ENCODE results near the gene SLIT3.
"Not testable (repeated sequence)": the region's sequence is repeated elsewhere in the genome, so short reads cannot be mapped to it uniquely, and the experiment has no call there.

Gene SLIT3

DNA sequence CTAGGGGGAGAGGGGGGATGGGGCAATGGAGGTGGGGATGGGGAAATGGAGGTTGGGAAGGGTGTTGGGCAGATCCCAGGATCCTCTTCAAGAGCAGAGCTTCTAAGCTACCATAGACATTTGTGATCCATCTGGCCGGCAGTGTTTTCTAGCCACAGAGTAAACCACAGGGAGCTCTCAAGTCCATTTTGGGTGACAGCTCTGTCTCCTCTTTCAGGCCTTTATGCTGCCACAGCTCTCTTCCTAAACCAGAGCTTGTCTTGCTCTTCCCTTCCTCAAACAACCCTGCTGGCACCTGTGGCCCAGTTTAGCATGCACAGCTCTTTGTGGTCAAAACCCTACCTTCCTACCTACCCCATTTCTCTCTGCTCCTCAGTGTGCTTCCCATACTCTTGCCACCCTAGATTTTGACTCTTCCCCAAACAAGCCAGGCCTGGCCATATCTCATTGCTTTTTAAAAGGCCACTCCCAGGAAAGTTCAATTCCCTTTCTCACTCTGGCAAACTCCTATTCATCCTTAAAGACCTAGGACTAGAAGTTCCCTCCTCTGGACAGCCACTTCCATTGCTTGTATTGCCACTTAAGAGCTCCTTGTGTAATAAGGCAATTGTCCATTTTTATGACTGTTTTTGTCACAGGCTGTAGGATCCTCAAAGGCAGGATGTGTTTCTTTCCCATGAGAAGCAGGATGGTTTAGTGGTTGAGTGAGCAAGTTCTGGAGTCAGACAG lies 637.5 kb downstream of the SLIT3 start:
- DNase-seq (ENCODE audit: low read depth in 4 of 4, low spot score in 1 of 4), result no peak

GRCh38 chr5:168661593-168662485 lies 639.1 kb downstream of the SLIT3 start:
- no peak for DNase-seq (ENCODE audit: low read depth in 4 of 4, low spot score in 1 of 4)

DNA sequence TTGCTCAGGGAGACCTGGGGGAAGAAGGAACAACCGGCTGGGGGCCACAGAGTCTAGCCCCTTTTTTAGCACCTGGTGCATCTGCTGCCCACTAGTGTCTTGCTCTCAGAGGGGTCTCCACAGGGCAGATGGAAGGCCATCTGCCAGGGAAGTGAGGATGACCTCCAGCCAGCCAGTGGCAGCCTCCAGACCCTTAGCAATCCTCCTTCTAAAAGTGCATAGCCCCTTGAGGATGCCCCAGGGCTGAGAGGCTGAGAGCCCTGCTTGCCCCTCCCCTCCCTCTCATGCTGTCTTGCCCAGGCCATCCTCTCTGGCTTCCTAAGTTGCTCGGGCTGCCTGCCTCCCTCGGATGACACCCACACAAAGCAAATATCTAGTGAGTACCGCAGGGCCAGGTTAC lies 640.2 kb downstream of the SLIT3 start:
- DNase-seq (ENCODE audit: low read depth in 4 of 4, low spot score in 1 of 4), result no peak

DNA sequence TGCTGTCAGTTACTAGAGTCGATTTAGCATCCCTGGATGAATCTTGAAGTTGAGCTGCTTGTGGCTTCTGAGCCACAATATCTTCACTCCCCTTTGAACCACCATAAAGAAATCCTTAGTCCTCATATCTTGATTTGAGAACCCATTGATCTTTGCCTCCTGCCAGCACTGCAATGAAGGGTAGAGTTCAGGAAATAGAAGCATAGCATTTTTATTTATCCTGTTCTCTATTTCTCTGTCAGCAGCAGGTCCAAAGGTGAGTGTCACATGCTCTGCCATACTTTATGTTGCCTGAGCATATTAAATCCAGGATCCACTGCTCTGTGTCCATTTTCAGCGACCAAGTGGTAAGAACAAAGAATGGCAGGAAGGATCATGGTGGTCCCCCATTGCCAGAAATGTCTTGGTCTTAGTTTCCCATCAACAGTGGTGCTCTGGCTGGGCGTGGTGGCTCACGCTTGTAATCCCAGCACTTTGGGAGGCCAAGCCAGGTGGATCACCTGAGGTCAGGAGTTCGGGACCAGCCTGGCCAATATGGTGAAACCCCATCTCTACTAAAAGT lies 641.6 kb downstream of the SLIT3 start:
- no peak for DNase-seq (ENCODE audit: low read depth in 4 of 4, low spot score in 1 of 4)

- DNase-seq (ENCODE audit: low read depth in 4 of 4, low spot score in 1 of 4), result no peak
Observed at GRCh38 chr5:168658394-168658793, 642.5 kb downstream of the SLIT3 start.

DNA sequence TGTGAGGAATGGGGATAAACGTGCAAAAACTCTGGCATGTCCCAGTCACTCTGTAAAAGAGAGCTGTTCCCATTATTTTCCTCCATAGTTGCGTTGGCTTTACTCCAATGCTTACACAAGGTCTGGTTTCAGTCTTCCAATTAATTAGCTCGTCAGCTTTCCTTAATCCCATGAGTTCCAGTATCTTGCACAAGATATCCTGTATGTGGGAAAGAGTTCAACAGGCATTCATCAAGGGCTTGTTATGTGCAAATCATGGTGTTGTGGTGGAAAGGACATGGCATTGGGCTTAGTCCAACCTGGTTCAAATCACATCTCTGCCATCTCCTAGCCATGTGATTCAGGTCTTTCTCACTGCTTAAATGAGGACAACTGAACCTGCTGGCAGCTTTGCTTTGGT lies 644.3 kb downstream of the SLIT3 start:
- DNase-seq (ENCODE audit: low read depth in 4 of 4, low spot score in 1 of 4), result no peak

DNA sequence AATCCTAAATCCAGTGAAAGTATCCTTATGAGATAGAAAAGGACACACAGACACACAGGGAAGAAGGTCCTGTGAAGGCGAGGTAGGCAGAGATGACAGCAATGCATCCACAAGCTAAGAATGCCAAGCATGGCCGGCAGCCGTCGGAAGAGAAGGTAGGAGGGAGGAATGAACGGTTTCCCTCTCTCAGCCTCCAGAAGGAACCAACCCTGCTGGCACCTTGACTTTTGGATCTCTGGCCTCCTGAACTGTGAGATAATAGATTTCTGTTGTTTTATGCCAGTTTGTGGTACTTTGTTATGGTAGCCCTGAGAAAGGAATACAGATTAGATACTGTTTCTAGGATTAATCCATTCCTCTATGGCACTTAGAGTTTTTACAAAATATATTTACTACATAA lies 645.6 kb downstream of the SLIT3 start:
- DNase-seq (ENCODE audit: low read depth in 4 of 4, low spot score in 1 of 4), result no peak

DNA sequence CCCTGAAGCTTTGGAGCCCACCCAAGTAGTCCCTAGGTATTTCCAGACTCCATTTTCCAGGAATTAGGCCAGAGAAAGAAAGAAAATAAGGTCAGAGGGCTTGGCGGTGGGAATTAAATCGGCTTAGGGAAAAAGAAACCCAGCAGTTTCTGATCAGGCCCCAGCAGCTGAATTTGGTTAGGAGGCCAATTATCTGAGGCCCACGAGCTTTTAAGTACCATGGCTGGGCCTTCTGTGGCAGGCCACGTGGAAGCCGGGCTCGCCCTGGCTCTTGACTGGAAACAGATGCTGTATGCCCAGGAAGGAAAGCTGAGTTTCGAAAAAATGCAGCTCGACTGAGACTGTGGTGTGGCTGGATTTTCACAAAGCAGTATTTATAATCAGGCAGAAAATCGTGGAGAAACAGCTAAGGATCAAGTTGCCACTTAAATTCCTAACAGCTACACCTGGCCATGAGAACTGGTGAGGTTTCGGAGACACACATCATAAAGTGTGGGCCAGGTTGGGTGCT lies 646.7 kb downstream of the SLIT3 start:
- DNase-seq (ENCODE audit: low read depth in 4 of 4, low spot score in 1 of 4), result no peak

DNA sequence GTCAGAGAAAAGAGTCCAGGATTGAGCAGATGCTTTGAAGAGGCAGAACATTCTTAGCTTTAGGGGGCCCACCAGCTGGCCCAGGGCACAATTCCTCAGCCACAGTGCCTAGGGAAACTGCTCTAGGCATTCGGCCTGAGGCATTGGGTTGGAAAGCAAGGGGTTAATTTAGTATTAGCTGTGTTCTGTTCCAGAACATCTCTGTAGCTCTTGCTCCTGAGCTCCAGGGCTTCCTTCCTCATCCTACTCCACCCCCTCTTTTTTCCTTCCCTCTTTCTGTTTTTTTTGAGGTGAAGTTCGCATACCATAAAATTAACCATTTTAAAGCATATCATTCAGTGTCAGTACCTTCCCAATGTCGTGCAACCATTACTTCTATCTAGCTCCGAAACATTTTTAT lies 647.3 kb downstream of the SLIT3 start:
- DNase-seq (ENCODE audit: low read depth in 4 of 4, low spot score in 1 of 4), result no peak

DNA sequence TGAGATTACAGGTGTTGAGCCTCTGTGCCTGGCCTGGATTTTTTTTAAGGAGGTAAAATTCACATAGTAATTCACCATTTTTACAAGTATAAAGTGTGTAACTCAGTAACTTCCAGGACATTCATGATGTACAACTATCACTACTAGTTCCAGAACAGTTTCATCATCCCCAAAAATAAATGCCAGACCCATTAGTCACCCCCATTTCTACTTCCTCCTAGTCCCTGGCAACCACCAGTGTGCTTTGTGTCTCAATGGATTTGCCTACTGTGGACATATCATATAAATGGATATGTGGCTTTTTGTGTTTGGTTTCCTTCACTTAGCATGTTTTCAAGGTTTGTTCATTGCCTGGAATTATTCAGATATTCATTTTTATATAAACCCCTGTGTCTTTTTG lies 649.3 kb downstream of the SLIT3 start:
- no peak for DNase-seq (ENCODE audit: low read depth in 4 of 4, low spot score in 1 of 4)

GRCh38 chr5:168649306-168649705 lies 651.6 kb downstream of the SLIT3 start:
- DNase-seq (ENCODE audit: low read depth in 4 of 4, low spot score in 1 of 4), result no peak

DNA sequence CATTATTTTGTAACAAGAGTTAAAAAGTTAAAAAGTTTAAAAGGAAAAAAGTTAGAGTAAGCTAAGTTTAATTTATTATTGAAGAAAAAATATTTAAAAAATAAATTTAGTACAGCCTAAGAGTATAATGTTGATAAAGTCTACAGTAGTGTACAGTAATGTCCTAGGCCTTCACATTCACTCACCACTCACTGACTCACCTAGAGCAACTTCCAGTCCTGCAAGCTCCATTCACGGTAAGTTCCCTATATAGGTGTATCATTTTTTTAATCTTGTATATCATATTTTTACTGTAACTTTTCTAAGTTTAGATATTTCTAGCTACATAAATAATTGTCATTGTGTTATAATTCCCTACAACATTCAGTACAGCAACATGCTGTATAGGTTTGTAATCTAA lies 652.4 kb downstream of the SLIT3 start:
- no peak for DNase-seq (ENCODE audit: low read depth in 4 of 4, low spot score in 1 of 4)

DNA sequence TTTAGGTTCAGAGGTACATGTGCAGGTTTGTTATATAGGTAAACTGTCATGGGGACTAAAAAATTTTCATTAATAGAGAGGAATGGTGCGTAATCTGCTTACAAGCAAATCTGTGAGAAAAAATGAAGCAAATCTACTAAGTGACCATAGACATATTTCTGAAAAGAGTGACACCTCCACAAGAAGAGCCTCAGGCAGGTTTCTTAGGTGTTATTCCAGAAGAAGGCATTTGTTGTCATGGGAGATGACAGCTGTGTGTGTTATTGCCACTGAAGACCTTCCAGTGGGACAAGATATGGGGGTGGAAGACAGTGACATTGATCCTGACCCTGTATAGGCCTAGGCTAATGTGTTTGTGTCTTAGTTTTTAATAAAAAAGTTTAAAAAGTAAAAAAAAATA lies 652.9 kb downstream of the SLIT3 start:
- DNase-seq (ENCODE audit: low read depth in 4 of 4, low spot score in 1 of 4), result no peak

GRCh38 chr5:168647083-168647482 lies 653.9 kb downstream of the SLIT3 start:
- no peak for DNase-seq (ENCODE audit: low read depth in 4 of 4, low spot score in 1 of 4)

GRCh38 chr5:168646335-168646734 lies 654.6 kb downstream of the SLIT3 start:
- no peak for DNase-seq (ENCODE audit: low read depth in 4 of 4, low spot score in 1 of 4)

DNA sequence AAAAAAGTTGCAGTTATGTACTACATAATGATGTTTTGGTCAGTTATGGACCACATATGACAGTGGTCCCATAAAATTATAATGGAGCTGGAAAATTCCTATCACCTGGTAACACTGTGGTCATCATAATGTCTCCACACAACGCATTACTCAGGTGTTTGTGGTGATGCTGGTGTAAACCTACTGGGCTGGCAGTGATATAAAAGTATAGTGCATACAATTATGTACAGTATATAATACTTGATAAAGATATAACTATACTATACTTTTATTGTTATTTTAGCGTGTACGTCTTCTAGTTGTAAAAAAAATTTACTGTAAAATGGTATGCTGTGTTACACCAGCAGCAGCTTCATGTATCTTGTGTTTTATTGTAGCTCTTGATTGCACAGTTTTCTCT lies 655.7 kb downstream of the SLIT3 start:
- DNase-seq (ENCODE audit: low read depth in 4 of 4, low spot score in 1 of 4), result no peak

- DNase-seq (ENCODE audit: low read depth in 4 of 4, low spot score in 1 of 4), result no peak
Observed at GRCh38 chr5:168642019-168642418, 658.9 kb downstream of the SLIT3 start.

- DNase-seq (ENCODE audit: low read depth in 4 of 4, low spot score in 1 of 4), result not testable (repeated sequence)
Observed at GRCh38 chr5:168638846-168639245, 662.1 kb downstream of the SLIT3 start.

- no peak for DNase-seq (ENCODE audit: low read depth in 4 of 4, low spot score in 1 of 4)
Observed at GRCh38 chr5:168637793-168638192, 663.1 kb downstream of the SLIT3 start.

- DNase-seq (ENCODE audit: low read depth in 4 of 4, low spot score in 1 of 4), result no peak
Observed at GRCh38 chr5:168637281-168637680, 663.7 kb downstream of the SLIT3 start.

- not testable (repeated sequence) for DNase-seq (ENCODE audit: low read depth in 4 of 4, low spot score in 1 of 4)
Observed at GRCh38 chr5:168630958-168631357, 670.0 kb downstream of the SLIT3 start.

GRCh38 chr5:168624850-168625364 lies 676.0 kb downstream of the SLIT3 start:
- DNase-seq (ENCODE audit: low read depth in 4 of 4, low spot score in 1 of 4), result no peak
